Brain microvascular endothelial cell (primary cell): ENCODE results near the gene OR52W1.

Experiments
- DNase-seq: peaks from one replicate; pipeline ENCODE4 v3.0.0-alpha.2; 2020
- H3K27ac ChIP-seq: fragments of 250-450 bp; sonication (Bioruptor Pico); 2 replicates; pipeline ENCODE4 v1.5.1; 2020; ENCODE audit warnings: mild to moderate bottlenecking, moderate library complexity
- H3K27me3 ChIP-seq: fragments of 250-450 bp; sonication (Bioruptor Pico); replicated peaks from 2 replicates; pipeline ENCODE4 v1.5.1; 2020; ENCODE audit warnings: mild to moderate bottlenecking
- H3K36me3 ChIP-seq: fragments of 250-450 bp; sonication (Bioruptor Pico); replicated peaks from 2 replicates; pipeline ENCODE4 v1.5.1; 2020; ENCODE audit warnings: mild to moderate bottlenecking
- H3K4me3 ChIP-seq: 2 replicates; pipeline ENCODE4 v1.5.1; 2011; ENCODE audit warnings: low read depth, mild to moderate bottlenecking, control low read depth, low read length, moderate library complexity
- CTCF ChIP-seq: IDR thresholded peaks from 2 replicates; pipeline ENCODE4 v1.5.1; 2011; ENCODE audit warnings: low read depth, mild to moderate bottlenecking, moderate library complexity, low read length, control low read depth, inconsistent platforms; ENCODE audit errors: missing control alignments
- in situ Hi-C: cut with HindIII; loops from 2 replicates; pipeline ENCODE4 v1.10.0; 2017; ENCODE audit warnings: low sequenced_read_pairs, low pct_ligation_motif_present

OR52W1 gene

GRCh38 chr11:6175440-6175839 lies 23.6 kb upstream of the OR52W1 start:
- in situ Hi-C loops: no loop called here
- H3K27me3 ChIP-seq: no peaks in the 10 kb centered on the region
- no peak for TF ChIP-seq CTCF
- H3K4me3 ChIP-seq: no peak overlapping the region
- no peak for DNase-seq
- no peaks in the 10 kb centered on the region for H3K36me3 ChIP-seq
- H3K27ac ChIP-seq: no peak overlapping the region

- H3K27me3 ChIP-seq: no peaks in the 10 kb centered on the region
- TF ChIP-seq CTCF: no peak
- no peak overlapping the region for H3K4me3 ChIP-seq
- no peak for DNase-seq
- in situ Hi-C loops: no loop called here
- H3K27ac ChIP-seq: no peak overlapping the region
- H3K36me3 ChIP-seq: no peaks in the 10 kb centered on the region
These were observed 7.3 kb upstream of the OR52W1 start for GRCh38 chr11:6191742-6192141.

GRCh38 chr11:6194065-6194581 lies 4.9 kb upstream of the OR52W1 start:
- TF ChIP-seq CTCF: no peak
- Histone ChIP-seq H3K36me3 (no peaks in the 10 kb centered on the region), H3K4me3 (no peak overlapping the region), H3K27ac (no peak overlapping the region), H3K27me3 (no peaks in the 10 kb centered on the region)
- in situ Hi-C loops: no loop called here
- DNase-seq: no peak

- no peak for DNase-seq
- TF ChIP-seq CTCF: no peak
- no peak overlapping the region for H3K4me3 ChIP-seq
- in situ Hi-C loops: no loop called here
- no peaks in the 10 kb centered on the region for H3K27me3 ChIP-seq
- H3K36me3 ChIP-seq: no peaks in the 10 kb centered on the region
- H3K27ac ChIP-seq: no peak overlapping the region
These were observed 2.6 kb upstream of the OR52W1 start for GRCh38 chr11:6196396-6196795.

- Histone ChIP-seq H3K36me3 (no peaks in the 10 kb centered on the region), H3K4me3 (no peak overlapping the region), H3K27ac (no peak overlapping the region), H3K27me3 (no peaks in the 10 kb centered on the region)
- in situ Hi-C loops: no loop called here
- TF ChIP-seq CTCF: no peak
- no peak for DNase-seq
These were observed 1.4 kb upstream of the OR52W1 start for GRCh38 chr11:6197466-6198200.

- DNase-seq: no peak
These were observed 2.0 kb downstream of the OR52W1 start for GRCh38 chr11:6200975-6201374.

More at GRCh38 chr11:6200975-6201374, 2.0 kb downstream of the OR52W1 start:
- no peak overlapping the region for H3K4me3 ChIP-seq
- in situ Hi-C loops: no loop called here
- no peak overlapping the region for H3K27ac ChIP-seq
- no peak for TF ChIP-seq CTCF
- H3K27me3 ChIP-seq: no peaks in the 10 kb centered on the region
- peaks cover 3% of the 10 kb centered on the region for H3K36me3 ChIP-seq
